ENCODE results near the gene SIK3. TPM values are rescaled to one million over a fixed set of nuclear protein-coding genes. Genes with fewer than 3 reads are reported as not detected.

The SIK3 gene
- total RNA-seq, 1 experiment from 2014 or later: 14.5 TPM

DNA sequence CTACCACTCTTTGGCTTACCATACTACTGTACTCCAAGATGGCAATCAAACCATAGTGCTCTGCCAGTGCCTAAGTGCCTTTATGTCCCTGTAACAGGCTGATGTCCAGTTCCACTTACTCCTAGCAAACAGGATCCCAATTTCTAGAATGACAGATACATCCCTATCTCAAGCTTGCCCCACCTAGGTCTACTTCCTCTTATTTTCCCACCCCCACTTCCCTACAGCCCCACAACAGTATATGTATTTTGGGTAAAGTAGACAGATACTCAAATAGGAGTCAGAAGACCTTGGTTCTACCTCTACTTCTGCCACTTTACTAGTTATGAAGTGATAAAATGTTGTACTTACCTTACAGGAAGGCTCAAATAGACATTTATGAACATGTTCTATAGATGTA is 24.1 kb downstream of the SIK3 start:
- Histone ChIP-seq H3K4me2 (ENCODE audit: low read length) (no peak overlapping the region), H3K27me3 (ENCODE audit: low read length) (no peaks in the 10 kb centered on the region), H3K79me2 (ENCODE audit: low read length) (peaks cover 76% of the 10 kb centered on the region), H3K36me3 (ENCODE audit: low read depth, low read length) (no peaks in the 10 kb centered on the region), H3K27ac (ENCODE audit: low read length) (no peak overlapping the region), H2AFZ (ENCODE audit: low read length) (no peak overlapping the region), H3F3A (ENCODE audit: low read length, unreplicated experiment) (peaks cover 7% of the 10 kb centered on the region), H4K20me1 (ENCODE audit: low read length) (peaks cover 55% of the 10 kb centered on the region), H3K4me1 (ENCODE audit: insufficient read depth, low read length) (peaks cover 48% of the 10 kb centered on the region), H3K4me3 (ENCODE audit: low read length) (no peak overlapping the region), H3K9ac (ENCODE audit: low read length) (no peak overlapping the region), H3K9me3 (ENCODE audit: low read length) (no peaks in the 10 kb centered on the region), H3K9me2 (replicated peaks; ENCODE audit: low read length) (no peaks in the 10 kb centered on the region)
- TF ChIP-seq EZH2phosphoT487 (IDR thresholded peaks at IDR 0.05; ENCODE audit: borderline replicate concordance, low read length) (no peak), EZH2 (IDR thresholded peaks at IDR 0.05; ENCODE audit: low read length, unreplicated experiment) (no peak)
- TF ChIP-seq, protein P1, sequence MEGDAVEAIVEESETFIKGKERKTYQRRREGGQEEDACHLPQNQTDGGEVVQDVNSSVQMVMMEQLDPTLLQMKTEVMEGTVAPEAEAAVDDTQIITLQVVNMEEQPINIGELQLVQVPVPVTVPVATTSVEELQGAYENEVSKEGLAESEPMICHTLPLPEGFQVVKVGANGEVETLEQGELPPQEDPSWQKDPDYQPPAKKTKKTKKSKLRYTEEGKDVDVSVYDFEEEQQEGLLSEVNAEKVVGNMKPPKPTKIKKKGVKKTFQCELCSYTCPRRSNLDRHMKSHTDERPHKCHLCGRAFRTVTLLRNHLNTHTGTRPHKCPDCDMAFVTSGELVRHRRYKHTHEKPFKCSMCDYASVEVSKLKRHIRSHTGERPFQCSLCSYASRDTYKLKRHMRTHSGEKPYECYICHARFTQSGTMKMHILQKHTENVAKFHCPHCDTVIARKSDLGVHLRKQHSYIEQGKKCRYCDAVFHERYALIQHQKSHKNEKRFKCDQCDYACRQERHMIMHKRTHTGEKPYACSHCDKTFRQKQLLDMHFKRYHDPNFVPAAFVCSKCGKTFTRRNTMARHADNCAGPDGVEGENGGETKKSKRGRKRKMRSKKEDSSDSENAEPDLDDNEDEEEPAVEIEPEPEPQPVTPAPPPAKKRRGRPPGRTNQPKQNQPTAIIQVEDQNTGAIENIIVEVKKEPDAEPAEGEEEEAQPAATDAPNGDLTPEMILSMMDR (conservative IDR thresholded peaks at IDR 0.05; ENCODE audit: low read depth, low read length): no peak
- ATAC-seq (no peak), DNase-seq (no peak)
- intact Hi-C loops (cut with micrococcal nuclease): no loop called here
- ChIA-PET POLR2A (ENCODE audit: unreplicated experiment) (interaction anchor here (0.6 kb wide), 1 partner anchor 16 kb away, joined by 3 read pairs; no protein-coding TSS in a partner anchor), CTCF (no interaction called here)
- BruUV-seq (replicated peaks): no TSS peak

DNA sequence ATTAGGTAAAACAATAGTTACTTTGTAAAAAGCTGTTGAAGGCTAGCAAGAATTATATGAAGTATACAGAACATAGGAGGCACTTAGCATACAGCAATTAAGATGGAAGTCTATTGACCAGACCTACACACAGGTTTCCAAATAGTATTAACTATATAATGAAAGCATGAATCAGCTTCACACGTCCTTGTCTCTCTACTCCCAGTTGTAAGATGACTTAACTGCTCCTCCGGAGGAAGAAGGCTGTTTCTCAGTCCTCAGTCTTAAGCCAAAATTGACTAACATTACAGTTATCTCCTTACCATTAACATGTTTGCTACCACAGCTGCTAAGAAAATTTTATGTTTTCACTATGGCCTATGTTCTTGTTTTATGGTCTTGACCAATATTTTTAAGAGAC is 24.7 kb downstream of the SIK3 start:
- Histone ChIP-seq H2AFZ (ENCODE audit: low read length) (no peak overlapping the region), H3K27ac (ENCODE audit: low read length) (peak overlapping the region; percentile 55; the same call in 1 of the 2 replicates), H3K9me2 (replicated peaks; ENCODE audit: low read length) (no peaks in the 10 kb centered on the region), H3K9me3 (ENCODE audit: low read length) (no peaks in the 10 kb centered on the region), H3K4me2 (ENCODE audit: low read length) (peak overlapping the region; percentile 51), H3F3A (ENCODE audit: low read length, unreplicated experiment) (peaks cover 7% of the 10 kb centered on the region), H4K20me1 (ENCODE audit: low read length) (peaks cover 55% of the 10 kb centered on the region), H3K4me1 (ENCODE audit: insufficient read depth, low read length) (peaks cover 48% of the 10 kb centered on the region), H3K9ac (ENCODE audit: low read length) (no peak overlapping the region), H3K36me3 (ENCODE audit: low read depth, low read length) (no peaks in the 10 kb centered on the region), H3K4me3 (ENCODE audit: low read length) (no peak overlapping the region), H3K27me3 (ENCODE audit: low read length) (no peaks in the 10 kb centered on the region), H3K79me2 (ENCODE audit: low read length) (peaks cover 76% of the 10 kb centered on the region)
- POLR2A ChIA-PET (ENCODE audit: unreplicated experiment): interaction anchor here (0.6 kb wide), 1 partner anchor 16 kb away, joined by 3 read pairs; no protein-coding TSS in a partner anchor
- ATAC-seq (no peak), DNase-seq (no peak)
- CTCF ChIA-PET: no interaction called here
- TF ChIP-seq EZH2phosphoT487 (IDR thresholded peaks at IDR 0.05; ENCODE audit: borderline replicate concordance, low read length): no peak
- TF ChIP-seq EZH2 (IDR thresholded peaks at IDR 0.05; ENCODE audit: low read length, unreplicated experiment): no peak
- TF ChIP-seq, protein P1 (conservative IDR thresholded peaks at IDR 0.05; ENCODE audit: low read depth, low read length): no peak
- intact Hi-C loops (cut with micrococcal nuclease): loop anchor here (2.0 kb wide), 2 partner anchors 23 to 63 kb away; no protein-coding TSS in a partner anchor
- BruUV-seq (replicated peaks): no TSS peak
